Measurements from ENCODE around the gene LRMDA.

GRCh38 chr10:75709245-75709644, 277.8 kb downstream of the LRMDA start:
- TF ChIP-seq CTCF (IDR thresholded peaks at IDR 0.05) (no peak), POLR2A (IDR thresholded peaks at IDR 0.05) (no peak)
